RPMI8226 (cell line): ENCODE measurements around the gene ZRANB1.
A peak's percentile ranks its signal among the peaks of the same experiment; 100 is the strongest.

Experiments
- DNase-seq: peaks from one replicate; pipeline ENCODE4 v3.0.0-alpha.2; 2015

ZRANB1 gene

DNA sequence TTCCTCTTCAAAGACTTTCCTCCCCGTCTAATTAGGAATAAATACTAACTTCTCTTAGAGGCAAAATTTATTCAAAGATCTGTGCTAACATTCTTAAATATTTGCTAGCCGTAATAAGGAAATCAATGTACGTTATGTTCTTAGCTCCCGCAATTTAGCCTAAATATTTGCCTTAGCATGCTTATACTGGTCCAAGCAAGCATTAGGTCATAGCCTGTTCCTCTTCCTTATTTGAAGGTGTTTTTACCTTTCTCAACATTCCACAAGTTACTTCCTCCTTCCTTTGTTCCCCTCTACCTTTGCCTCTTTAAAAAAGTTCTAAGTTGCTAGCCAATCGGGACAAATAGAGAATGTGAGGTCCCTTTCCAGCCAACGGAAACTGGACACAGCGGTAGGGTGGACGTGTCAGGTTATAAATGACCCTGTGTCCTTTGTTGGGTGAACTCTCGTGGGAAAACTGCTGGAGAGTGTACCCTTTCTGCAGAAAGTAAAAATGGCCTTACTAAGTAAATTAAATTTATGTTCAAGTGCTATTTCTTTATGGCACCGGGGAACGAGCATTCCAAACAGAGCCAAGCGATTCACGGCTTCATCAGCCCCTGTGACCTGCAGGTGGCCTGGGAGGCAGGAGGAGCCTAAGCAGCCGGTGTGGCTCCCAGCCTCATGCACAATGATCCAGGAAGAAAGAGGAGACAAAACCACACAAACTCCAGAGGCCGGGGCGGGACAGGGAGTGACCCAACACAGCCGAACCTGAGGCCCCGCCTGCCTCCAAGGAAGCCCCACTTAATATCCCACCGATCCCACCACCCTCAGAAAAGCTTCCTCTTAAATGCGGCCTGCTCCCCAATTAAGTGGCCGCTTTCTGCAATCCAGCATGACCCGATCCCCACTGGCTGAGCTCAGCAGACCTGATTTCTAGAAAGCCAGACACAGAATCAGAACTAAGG lies 67.0 kb downstream of the ZRANB1 start:
- no peak for DNase-seq

DNA sequence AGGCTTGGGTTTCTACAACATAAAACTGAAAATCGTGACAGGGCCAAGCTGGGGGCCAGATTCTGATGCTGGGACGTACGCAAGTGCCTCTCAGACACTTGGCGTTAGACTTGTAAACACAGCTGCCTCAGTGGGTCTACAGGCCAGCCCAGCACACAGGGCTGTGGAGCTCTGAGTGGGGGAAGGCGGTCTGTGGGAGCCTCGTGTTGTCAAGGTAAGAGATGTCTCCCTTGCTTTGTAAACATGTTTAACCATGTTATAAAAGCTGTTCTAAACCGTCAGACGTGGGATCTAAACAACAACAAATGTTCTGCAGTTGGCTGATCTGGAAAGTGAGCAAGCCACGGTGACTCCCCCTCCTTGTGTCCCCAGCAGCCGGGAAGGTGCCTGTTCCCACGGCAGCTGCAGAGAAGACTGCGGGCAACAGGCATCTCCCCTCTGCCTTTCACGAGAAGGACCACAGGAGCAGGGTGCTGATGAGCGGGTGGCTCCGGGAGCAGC lies 67.8 kb downstream of the ZRANB1 start:
- DNase-seq = no peak

DNA sequence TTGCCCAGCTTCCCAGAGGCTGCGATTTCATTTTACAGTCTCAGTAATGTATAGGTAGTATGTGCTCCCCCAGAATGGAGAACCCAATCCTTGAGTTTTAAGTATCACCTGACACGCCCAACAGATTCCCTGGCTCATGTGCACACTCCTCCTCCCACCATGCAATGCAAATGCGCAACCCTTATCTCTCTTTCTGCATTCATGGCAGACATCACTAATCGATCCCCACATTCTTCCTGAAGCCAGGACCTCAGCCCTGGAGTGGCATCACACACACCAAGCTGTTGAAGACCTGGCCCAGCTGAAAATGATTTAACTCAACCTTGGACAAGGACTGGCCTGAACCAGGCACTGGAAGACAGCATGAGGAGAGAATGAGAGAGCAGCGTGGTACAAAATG lies 68.4 kb downstream of the ZRANB1 start:
- no peak for DNase-seq

DNA sequence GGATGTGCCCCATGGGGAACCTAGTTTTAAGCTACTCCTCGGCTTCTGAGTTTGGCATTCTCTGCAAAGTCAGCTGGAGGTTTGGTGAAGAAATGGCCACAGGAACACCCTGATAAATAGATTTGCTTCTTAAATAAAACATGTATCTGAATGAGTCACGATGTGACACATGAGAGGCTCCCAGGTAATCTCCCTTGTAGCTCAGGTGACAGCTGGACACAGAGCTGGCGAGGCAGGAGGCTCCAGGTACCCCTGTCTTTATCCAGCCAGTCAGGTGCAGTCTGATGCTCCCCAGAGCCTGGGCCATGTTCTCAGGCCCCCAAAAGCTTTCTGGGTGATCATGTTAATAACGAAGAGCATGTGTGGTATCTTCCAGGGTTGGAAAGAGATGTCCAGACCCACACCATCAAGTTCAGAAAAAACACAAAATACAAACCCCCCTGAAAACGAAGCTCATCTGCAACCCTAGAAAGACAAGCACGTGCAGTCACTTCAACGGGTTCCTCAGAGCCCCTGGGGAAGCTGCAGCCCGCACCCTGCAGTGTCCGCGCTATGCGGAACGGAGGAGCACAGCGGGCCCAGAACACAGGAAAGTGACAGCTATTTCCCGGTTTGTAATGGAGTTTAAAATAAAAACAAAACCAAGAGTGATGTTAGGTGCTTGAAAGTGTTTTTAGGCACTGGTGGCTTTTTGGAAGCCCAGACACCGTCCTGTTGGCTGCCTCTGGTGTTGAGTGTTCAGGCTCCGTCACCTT lies 69.4 kb downstream of the ZRANB1 start:
- DNase-seq = no peak

DNA sequence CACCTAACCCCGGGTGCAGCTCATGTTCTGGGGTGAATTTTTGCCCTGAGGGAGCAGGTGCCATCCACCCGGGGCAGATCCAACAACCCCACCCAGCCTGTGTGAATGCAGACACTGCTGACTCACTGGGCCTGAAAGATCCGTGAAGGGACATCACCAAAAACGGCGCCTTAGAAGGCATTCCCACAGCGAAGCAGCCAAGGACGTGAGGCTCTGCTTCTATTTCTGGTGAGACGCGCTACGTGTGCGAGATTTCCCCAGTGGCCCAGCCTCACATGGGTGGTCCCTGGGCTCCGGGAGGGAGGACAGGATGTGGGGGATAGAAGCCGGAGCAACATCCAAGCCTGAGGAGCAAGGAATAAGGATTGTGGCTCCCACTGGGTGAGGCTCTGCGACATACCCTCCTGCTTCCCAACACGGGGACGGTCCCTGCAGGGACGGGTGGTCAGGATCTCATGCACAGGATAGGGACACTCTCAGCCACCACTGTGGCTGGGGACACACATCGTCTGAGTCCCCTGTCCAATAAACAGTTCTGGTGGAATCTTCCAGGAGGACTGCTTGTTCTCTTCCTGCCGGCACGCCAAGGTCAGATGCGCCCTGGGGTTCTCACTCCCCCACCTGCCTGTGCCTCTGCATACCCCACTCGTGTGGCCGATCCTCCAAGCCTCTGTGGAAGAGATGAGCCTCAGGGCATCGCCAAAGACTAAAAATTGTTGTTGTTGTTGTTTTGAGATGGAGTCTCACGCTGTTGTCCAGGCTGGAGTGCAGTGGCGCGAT lies 70.2 kb downstream of the ZRANB1 start:
- DNase-seq = no peak

DNA sequence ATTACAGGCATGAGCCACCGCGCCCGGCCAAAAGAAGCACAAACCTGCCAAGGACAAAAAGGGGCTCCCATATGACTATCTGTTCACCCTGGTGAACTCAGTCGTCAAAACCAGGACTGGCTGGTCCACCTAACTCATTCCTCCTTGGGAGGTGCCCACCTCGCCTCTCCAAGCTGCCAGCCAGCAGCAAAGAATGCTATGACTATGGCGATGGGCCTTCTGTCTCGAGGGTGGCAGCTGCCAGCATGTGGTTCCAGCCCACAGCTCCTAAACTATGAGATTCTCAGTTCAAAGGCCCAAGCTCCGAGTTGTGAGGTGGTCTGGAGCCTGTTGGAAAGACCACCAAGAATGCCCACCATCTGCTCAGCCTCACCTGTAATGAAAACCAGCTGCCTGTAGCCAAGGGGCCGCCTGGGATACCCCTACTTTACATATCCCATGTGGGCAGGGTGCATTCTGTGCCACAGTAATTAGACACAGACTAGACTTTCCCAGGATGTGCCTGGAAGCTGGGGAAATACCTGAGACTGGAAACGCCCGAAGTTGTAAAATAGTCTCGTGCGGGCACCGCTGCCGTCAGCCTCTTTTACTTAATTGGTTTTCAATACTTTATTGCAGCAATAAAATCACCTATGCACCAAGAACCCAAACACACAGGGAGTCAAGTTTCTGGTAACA lies 71.1 kb downstream of the ZRANB1 start:
- DNase-seq = no peak

DNA sequence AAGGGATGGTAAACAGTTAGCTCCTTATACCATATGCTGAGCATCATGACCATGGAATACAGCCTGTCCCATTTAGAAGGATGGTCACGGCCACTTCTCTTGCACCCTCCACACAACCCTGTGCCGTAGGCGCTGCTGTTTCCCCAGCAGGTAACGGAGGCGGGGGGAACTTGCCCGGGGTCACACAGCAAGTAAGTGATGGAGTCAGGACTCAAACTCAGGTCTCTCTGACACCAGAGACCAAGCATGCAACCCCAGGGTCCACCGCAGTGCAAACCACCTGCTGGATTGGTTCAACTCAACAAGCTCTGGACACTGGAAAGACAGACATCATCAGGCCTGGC lies 71.6 kb downstream of the ZRANB1 start:
- DNase-seq = no peak

DNA sequence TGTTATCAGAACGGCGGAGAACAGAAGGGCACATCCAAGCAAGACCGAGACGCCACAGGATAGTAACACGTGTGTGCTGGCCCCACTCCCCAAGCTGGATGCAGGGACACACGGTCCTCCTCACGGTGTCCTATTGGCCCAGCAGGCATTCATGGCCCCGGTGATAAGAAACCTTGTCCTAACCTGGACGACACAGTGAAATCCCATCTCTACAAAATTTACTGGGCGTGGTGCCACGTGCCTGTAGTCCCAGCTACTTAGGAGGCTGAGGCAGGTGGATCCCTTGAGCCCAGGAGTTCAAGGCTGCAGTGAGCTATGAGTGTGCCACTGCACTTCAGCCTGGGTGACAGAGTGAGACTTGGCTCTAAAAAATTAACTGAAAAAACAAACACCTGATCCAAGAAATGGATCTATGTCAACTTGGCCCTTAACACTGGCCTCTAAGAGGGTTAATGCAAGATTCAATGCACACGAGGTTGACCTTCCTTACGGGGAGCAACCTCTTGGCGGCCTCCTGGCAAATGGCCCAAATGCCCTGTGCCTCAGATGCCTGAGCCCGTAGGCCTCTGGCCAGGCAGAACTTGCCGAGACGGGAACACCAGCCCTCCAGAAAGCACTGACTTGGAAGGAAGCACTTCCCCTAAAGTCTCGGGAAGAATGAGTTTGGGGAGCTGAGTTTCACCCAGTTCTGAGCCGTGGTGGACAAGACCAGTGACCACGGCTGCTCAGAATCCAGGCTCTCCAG lies 72.3 kb downstream of the ZRANB1 start:
- DNase-seq = no peak

DNA sequence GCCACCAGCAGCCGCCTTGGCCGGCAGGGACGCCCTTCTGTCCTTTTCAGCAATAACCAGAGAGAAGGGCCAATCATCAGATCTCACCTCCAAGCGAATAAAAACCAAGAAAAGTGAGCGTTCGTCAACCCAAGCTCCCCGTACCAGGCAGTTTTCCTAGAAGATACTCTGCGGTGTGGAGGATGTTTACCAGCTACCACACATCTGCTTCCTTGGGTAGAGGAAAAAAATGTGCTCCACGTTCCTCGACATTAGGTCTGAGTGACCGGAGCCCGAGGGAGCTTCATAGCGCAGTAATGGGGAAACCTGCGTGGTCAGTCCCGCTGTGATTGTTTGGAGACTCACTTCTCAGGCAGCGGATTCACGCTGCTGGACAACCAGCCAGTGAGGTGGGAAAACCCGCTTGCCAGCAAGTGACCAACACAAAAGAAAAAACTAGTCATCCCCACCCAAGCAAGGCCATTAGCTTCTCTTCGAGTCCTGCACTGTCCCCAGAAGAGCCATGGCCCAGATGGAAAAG lies 73.0 kb downstream of the ZRANB1 start:
- DNase-seq = no peak

DNA sequence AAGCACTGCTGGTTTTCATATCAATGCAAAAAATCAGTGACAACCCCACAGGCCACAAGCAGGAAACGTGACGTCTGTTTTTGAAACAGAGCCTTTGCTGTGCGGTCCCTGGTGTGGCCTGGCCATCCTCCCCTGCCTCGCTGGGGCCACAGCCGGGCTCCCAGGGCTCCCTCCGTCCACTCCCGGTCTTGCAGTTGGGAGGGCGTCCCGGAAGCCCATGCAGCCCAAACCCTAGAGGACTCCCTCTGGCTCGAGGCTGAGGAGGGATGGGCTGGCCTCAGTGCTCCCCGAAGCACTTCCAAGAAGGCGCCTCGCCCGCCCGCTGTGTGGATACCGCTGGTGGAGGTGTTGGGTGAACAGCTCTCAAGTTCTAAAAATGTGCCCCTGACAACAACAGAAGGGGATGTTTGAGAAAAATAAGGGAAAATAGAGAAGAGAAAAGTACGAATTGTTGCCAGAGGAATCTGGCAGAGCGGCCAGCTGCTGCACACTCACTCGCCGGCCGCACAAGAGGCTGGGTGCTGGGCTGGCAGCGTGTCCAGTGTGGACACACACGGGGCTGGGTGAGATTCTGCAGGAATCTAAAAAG lies 73.5 kb downstream of the ZRANB1 start:
- no peak for DNase-seq

DNA sequence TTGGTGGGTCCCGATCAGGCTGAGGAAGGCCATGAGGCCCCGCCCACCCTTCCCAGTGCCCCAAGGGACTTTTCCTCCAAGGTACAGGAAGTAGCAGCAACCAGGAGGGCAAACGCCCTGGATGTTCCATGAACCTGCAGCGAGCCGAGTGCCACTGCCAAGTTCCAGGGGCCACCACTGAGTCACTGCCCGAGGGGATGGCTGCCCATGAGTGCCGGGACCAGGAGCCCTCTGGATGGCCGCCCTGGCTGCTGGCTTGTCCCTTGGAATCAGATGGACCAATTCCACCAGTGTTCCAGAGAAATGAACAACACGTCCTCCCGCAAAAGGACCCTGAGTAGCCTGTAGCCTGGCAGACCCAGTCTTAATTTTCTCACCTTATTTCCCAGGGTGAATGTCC lies 74.2 kb downstream of the ZRANB1 start:
- DNase-seq = no peak

DNA sequence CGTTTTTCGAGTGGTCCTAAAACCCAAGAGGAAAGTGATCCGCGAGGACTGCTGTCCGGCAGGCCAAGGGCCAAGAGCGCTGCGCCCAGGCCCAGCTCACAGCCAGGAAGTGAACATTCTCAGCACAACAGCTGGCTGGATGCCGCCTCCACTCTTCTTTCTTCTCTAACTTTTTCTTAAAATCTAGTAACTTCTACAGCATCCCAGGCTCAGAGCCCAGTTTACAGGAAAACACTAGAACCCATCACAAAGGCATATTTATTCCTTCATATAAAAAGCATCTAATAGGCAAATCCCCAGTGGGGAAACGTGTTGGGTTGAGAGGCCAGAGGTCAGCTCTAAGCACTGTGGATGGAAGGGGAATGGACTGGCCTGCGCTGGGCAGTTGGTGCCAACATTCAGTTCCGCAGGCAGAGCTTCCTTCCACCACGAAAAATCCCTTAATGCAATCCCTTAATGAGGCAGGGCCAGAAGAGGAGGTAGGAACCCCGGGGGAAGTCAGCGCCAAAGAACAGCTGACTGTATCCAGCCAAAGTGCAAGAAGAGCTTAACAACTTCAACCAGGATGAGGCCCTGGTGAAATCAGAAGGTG lies 74.8 kb downstream of the ZRANB1 start:
- no peak for DNase-seq

DNA sequence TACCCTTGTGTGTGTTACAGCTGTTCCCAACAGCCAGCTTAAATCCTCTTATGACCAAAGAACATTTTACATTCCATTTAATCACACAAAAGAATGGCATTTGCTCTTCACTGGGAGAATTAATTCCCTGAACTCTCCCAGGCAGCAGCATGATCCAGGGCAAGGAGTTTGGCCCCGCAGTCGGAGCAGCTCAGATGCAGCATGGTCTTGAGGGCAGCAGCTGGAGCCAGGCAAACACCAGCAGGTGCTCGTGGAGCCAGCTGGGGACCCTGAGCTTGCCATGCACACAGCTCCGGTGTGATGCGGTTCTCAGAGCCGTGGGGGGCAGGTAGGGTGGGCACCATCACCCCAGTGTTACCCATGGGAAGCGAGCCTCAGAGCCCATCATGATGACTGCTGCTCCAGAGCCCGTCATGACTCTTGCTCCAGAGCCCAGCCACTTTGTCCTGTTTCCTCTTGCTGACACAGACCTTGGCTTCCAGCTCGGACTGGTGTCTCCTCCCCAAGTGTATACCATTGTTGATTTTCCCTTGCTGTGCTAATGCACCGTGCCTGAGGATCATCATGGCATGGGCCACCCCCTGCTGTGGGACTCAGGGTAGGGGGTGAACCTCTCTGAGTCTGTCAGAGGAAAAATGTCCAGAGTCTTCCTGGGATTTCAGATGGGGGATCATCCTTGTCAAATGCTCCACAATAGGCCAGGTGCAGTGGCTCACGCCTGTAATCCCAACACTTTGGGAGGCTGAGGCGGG lies 75.8 kb downstream of the ZRANB1 start:
- no peak for DNase-seq

DNA sequence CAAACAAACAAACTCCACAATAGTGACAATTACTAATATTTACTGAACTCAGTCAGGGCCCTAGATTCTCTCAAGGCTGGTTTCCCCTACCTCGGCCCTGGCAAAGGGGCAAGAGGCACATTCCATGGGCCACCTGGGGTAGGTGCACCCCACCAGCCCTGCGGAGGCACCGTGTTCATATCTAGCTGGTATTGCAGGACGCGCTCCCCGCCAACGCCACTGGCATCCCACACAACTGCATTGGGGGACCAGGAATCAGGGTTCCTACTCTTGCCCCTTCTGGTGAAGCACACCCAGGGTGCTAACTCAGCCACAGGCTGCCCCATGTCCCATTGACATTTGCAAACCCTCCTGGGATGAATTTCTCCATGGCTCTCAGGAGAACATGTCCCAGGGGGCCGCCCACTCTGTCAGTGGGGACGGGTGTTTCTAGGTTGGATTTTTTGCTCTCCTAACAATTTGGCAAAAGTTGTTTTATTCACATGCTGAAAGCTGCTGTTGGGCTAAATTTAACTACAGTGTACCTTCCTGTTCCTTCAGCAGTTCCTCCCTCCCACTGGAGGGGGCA lies 76.7 kb downstream of the ZRANB1 start:
- DNase-seq = no peak

DNA sequence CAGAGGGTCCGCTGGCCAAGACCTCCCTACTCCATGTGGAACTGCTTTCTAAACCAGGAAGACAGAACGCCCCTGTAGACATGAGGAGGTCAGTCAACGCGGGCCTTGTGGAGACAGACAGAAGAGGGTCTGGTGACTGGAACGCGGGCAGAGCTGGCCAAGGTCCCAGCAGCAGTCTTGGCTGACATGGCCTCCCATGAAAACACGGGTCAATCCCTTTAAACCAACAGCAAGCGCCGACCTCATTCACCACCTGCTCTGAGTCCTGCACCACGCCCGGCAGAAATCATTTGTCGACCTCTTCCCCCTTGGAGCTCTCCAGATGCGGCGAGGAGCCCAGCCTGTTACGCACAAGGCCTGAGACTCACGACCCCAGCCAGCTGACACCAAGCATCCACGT lies 78.5 kb downstream of the ZRANB1 start:
- no peak for DNase-seq

DNA sequence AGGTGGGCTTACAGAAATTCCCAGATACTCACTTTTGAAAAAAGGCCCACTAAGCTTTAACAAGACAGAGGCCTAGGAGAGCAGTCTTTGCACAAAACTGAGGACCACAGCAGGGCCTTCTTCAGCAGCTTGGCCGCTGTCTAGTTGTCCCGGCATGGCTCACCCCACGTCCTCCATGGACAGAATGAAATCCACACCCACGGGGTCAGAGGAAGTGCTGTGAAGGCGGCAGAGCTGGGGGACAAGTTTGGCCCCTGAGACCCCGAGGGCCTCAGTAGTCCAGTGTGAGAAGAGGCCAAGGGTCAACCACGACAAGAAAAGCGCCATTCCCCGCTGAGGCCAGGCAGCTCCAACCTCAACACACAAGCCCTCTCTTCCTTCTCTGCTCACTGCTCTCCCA lies 78.9 kb downstream of the ZRANB1 start:
- no peak for DNase-seq

DNA sequence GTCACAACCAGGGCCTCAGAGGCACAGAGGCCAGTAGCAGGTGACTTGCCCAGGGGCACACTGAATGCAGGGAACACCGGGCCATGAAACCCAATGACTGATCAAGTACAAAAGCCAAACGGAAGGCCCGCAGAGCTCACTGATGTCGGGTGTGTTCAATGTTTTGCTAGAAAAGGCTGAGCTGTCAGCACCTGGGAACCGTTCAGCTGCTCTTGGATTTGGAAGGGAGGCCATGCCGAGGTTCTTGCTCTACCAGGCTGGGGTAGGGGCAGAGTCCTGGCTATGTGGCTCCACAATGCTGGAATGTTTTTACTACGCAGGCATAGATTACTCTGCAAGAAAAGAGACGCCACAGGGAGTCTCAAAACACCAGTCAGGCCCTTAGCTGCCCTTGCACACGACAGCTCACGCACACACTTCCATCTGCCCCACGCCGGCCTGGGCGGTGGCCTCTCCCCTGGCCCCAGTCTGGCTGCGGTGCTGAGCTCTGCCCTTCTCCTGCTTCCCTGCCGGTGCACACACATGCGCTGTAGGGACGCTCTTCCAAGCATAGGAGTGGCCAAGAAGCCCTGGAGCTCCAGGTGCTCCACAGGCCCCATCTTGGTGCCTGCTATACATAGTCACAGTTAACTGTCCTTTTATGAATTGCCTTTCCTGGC lies 79.9 kb downstream of the ZRANB1 start:
- DNase-seq = no peak

DNA sequence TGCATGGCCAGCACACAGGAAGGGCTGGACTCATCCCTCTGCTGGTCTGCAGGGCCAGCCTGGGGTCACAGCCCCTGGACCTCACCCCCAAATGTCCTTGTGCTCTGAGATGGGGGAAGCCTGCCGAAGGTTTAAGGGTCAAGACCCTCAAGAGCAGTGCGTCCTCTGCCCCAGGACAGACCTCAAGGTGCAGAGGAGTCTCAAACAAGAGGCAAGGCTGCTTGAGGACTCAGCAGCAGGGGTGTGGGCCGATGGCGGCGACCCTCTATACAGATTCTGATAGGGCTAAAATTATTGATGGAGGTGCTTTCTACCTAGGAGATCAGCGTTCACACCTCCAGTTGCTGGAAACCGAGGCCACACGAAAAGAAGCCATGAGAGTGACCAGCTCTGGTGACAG lies 80.7 kb downstream of the ZRANB1 start:
- no peak for DNase-seq

DNA sequence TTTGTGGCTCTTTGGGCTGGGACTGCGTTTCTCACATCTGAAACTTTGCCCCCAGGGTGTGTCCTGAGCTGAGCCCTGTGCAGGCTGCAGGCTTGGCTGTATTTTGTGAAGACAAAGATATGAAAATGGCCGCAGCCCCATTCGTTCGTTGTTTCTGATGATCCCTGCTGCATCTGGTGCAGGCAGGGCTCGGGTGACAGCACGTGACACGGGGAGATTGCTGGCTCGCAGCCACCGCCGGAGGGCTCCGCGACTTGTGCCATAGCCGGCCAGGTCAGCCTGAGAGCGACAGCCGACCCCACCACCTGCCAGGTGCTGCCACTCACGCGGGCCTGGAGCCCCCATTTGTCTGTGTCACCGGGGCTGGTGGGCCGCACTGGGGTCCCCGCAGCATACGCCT lies 81.3 kb downstream of the ZRANB1 start:
- DNase-seq = peak; percentile 30
